SH-SY5Y (cell line): Measurements from ENCODE around the gene CYP2U1.

Experiments used
- GATA2 ChIP-seq: IDR thresholded peaks from 2 replicates; pipeline ENCODE4 v1.6.1; 2011; ENCODE audit warnings: mild to moderate bottlenecking, low read depth, low read length
- GATA3 ChIP-seq: IDR thresholded peaks from 2 replicates; pipeline ENCODE4 v1.6.1; 2011; ENCODE audit warnings: low read depth, mild to moderate bottlenecking, low read length, moderate library complexity

GRCh38 chr4:108001540-108002135 is 70.3 kb downstream of the CYP2U1 start:
- TF ChIP-seq GATA2 (no peak), GATA3 (no peak)
